GM12891 (cell line): ENCODE data around the gene SMG6.

ENCODE experiments used
- POLR2A ChIP-seq: IDR thresholded peaks from 2 replicates; pipeline ENCODE4 v1.6.1; 2011; ENCODE audit warnings: low read depth, low read length, control low read depth
- POLR2AphosphoS5 ChIP-seq: IDR thresholded peaks from 2 replicates; pipeline ENCODE4 v1.6.1; 2011; ENCODE audit warnings: low read depth, low read length, control low read depth
- SPI1 ChIP-seq: IDR thresholded peaks from 2 replicates; pipeline ENCODE4 v1.6.1; 2011; ENCODE audit warnings: low read depth, low read length, control low read depth
- TAF1 ChIP-seq: IDR thresholded peaks from 2 replicates; pipeline ENCODE4 v1.6.1; 2011; ENCODE audit warnings: low read depth, low read length, control low read depth

GRCh38 chr17:2037155-2037554 is 266.4 kb downstream of the SMG6 start:
- no peak for TF ChIP-seq POLR2AphosphoS5
- TF ChIP-seq POLR2A: no peak
- TF ChIP-seq SPI1: no peak
- no peak for TF ChIP-seq TAF1
